ENCODE results near the gene DXO.

Gene DXO

DNA sequence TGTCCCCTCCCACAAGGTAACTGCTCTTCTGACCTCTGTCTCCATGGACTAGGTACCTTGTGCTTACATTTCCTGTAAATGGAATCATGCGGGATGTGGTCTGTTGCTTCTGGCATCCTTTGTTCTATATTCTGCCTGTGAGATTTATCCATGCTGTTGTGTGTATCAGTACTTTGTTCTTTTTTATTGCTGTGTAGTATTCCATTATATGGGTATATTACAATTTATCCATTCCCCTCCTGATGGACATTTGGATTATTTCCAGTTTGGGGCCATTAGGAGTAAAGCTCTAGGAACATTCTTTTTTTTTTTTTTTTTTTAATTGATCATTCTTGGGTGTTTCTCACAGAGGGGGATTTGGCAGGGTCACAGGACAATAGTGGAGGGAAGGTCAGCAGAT, 41.0 kb downstream of the DXO start:
- no peak for TF ChIP-seq CTCF (IDR thresholded peaks at IDR 0.05; ENCODE audit: low read depth, low read length, missing control alignments)
- no peak for DNase-seq (ENCODE audit: extremely low read depth, low read depth)
- H3K4me3 ChIP-seq (replicated peaks; ENCODE audit: low read depth, low read length) = no peak overlapping the region

DNA sequence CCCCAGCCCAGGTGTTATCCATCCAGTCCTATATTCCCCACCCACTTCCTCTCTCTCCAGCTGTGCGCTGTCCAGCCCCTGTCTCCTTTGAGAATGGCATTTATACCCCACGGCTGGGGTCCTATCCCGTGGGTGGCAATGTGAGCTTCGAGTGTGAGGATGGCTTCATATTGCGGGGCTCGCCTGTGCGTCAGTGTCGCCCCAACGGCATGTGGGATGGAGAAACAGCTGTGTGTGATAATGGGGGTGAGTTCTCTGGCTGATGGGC, 43.3 kb downstream of the DXO start:
- no peak overlapping the region for H3K4me3 ChIP-seq (replicated peaks; ENCODE audit: low read depth, low read length)
- TF ChIP-seq CTCF (IDR thresholded peaks at IDR 0.05; ENCODE audit: low read depth, low read length, missing control alignments) = no peak
- DNase-seq (ENCODE audit: extremely low read depth, low read depth) = no peak

DNA sequence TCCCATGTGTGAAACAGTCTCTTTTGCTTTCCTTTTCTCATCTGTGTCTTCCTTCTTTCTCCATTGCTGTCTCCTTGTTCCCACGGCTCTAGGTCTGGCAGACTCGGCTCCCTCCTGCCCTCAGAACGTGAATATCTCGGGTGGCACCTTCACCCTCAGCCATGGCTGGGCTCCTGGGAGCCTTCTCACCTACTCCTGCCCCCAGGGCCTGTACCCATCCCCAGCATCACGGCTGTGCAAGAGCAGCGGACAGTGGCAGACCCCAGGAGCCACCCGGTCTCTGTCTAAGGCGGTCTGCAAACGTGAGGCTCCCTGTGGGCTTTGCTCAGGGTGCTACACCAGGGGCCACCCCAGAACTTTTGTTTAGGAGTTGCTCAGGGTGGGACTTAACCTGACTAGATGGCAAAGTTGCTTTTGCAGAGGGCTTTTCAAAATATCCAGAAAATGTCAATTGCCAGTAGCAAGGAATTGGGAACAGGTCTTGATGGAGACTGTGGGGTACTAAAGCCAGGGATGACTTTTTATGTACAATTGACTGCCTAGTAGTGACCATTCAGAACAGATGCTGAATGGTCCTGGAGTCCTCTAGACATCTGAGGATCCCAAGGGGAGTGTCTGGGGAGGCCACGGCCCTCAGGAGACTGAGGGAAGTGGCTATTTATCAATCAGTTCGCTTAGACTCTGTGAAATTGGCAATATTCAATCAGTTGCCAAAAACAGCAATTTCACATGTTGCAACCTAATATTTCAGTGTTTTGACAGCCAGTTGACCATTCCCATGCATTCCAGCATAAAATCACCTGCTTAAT, 43.9 kb downstream of the DXO start:
- H3K4me3 ChIP-seq (replicated peaks; ENCODE audit: low read depth, low read length) = no peak overlapping the region
- TF ChIP-seq CTCF (IDR thresholded peaks at IDR 0.05; ENCODE audit: low read depth, low read length, missing control alignments) = no peak
- no peak for DNase-seq (ENCODE audit: extremely low read depth, low read depth)

DNA sequence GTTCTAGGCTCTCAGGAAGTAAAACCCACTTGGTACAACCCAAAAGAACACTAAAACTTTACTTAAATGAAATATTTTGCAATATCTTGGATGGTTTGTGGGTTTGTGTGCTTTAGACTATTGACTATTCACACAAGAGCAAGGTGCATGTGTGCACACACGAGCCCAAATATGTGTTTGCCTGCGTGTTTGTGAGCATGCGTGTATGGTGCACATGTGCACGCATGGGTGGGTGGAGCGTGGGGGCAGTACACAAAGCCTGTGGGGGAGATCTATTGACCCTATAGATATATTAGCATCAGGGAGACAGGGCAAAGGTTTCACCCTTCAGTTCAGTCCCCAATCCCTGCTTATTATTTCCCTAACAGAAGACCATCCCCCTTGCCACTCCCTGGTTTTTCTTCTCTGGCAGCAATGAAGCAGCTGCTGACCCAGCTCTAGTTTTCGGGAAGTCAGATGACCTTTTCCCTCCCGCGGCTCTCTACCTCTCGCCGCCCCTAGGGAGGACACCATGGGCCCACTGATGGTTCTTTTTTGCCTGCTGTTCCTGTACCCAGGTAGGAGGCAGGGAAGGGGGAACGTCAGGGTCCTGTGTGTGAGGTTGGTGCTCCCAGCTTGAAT, 44.6 kb downstream of the DXO start, which contains the start of gene C2:
Gene C2, plus strand, starts transcription at position 476 of the 621 bp plus-strand sequence. Its CDS starts 36 bp downstream, at position 512.
- H3K4me3 ChIP-seq (replicated peaks; ENCODE audit: low read depth, low read length) = no peak within 1 kb of the TSS
- no peak for DNase-seq (ENCODE audit: extremely low read depth, low read depth)
- no peak for TF ChIP-seq CTCF (IDR thresholded peaks at IDR 0.05; ENCODE audit: low read depth, low read length, missing control alignments)

DNA sequence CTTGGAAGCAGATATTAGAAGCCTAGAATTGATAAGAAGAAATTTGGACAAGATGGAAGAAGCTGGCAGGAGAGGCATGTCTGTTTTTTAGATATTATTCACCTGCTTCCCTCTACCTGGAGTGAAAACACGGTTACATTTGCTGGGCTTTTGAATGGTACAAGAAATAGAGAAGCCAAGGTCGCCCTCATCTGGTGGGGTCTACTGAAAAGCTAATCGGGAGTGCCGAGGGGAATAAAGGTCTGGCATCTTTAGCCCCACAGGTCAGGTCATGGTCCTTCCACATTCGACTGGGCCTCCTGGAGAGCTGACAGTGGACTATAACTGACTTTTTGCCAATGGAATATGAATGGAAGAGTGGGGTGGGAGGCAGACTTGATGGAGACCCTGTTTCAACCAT, 49.0 kb downstream of the DXO start:
- no peak for DNase-seq (ENCODE audit: extremely low read depth, low read depth)
- TF ChIP-seq CTCF (IDR thresholded peaks at IDR 0.05; ENCODE audit: low read depth, low read length, missing control alignments) = no peak
- no peak overlapping the region for H3K4me3 ChIP-seq (replicated peaks; ENCODE audit: low read depth, low read length)

- TF ChIP-seq CTCF (IDR thresholded peaks at IDR 0.05; ENCODE audit: low read depth, low read length, missing control alignments) = no peak
- no peak for DNase-seq (ENCODE audit: extremely low read depth, low read depth)
Observed at GRCh38 chr6:31920811-31921210, 51.1 kb downstream of the DXO start.

More at GRCh38 chr6:31920811-31921210, 51.1 kb downstream of the DXO start:
- H3K4me3 ChIP-seq (replicated peaks; ENCODE audit: low read depth, low read length) = no peak overlapping the region

Data from HFF-Myc (cell line).